ENCODE data around the gene CD36.

- TF ChIP-seq SIN3A (IDR thresholded peaks at IDR 0.05; ENCODE audit: borderline replicate concordance, insufficient read depth, low read length): no peak
- no peak for TF ChIP-seq POLR2AphosphoS5 (IDR thresholded peaks at IDR 0.05; ENCODE audit: low read depth, low read length)
- no peak for TF ChIP-seq REST (IDR thresholded peaks at IDR 0.05; ENCODE audit: insufficient read depth in 1 of 2, low read depth in 2 of 2, low read length in 2 of 2)
- TF ChIP-seq TAF1 (IDR thresholded peaks at IDR 0.05; ENCODE audit: borderline replicate concordance, insufficient read depth, low read length): no peak
- TF ChIP-seq FOXP2 (optimal IDR thresholded peaks at IDR 0.05; ENCODE audit: borderline replicate concordance, extremely low read depth, extremely low read length, insufficient read depth): no peak
Measured at GRCh38 chr7:80711531-80711930, 73.1 kb downstream of the CD36 start.

Data from PFSK-1 (cell line).